ENCODE data around the gene COL9A3. TPM values are rescaled to one million over a fixed set of nuclear protein-coding genes. Genes with fewer than 3 reads are reported as not detected.

The COL9A3 gene
- total and polyA plus RNA-seq, 8 donors = 2.3 to 107 (median 56.2) TPM

GRCh38 chr20:62820208-62820961, 3.5 kb downstream of the COL9A3 start:
- no peak overlapping the region for H3K27ac ChIP-seq
- H3K9me3 ChIP-seq = no peaks in the 10 kb centered on the region
- no peak overlapping the region for H3K4me3 ChIP-seq
- H3K27me3 ChIP-seq = peaks cover 31 to 55% of the 10 kb centered on the region in 2 donors
- DNase-seq (no peak), ATAC-seq (no peak)
- no peaks in the 10 kb centered on the region for H3K36me3 ChIP-seq
- no peak for TF ChIP-seq CTCF (IDR thresholded peaks at IDR 0.05)
- intact Hi-C loops (cut with DNase I) = no loop called here
- peaks cover 30 to 40% of the 10 kb centered on the region in 2 donors for H3K4me1 ChIP-seq

DNA sequence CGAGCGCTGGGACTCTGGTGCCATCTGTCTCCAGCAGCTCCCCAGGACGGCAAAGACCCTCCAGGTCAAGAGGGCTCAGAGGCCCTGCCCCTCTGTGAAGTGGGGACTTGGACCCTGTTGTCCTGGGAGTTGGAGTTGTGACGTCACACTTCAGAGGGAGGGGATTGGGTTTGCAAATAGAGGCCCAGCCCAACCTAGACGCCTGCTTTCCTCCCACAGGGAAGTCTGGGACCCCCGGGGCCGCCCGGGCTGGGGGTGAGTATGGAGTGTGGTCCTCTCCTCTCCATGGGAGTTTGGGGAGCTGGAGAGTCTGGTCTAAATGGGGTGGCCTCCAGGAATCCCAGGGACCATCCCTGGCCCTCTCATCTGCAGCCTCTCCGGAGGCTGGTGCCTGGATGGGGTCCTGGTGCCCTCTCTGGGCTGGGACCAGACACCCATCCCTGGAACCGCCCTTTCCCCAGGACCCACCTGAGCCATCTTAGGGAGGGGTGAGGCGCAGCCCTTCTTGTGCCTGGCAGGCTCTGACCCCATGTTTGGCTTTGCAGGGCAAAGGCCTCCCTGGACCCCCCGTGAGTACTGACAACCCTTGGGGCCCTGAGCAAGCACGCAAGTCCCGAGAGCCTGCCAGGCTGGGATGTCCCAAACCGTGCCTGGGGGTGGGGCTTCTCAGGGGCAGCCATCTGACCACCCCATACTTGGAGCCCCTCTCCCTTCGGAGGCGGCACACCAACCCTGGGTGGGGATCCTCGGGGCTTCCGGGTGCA, 4.3 kb downstream of the COL9A3 start:
- Histone ChIP-seq H3K4me1 (peaks cover 24 to 32% of the 10 kb centered on the region in 2 donors), H3K27ac (no peak overlapping the region), H3K27me3 (peaks cover 23 to 47% of the 10 kb centered on the region in 2 donors), H3K36me3 (no peaks in the 10 kb centered on the region), H3K9me3 (no peaks in the 10 kb centered on the region), H3K4me3 (no peak overlapping the region)
- ATAC-seq = no peak
- no peak for DNase-seq
- no peak for TF ChIP-seq CTCF (IDR thresholded peaks at IDR 0.05)
- intact Hi-C loops (cut with DNase I) = no loop called here

DNA sequence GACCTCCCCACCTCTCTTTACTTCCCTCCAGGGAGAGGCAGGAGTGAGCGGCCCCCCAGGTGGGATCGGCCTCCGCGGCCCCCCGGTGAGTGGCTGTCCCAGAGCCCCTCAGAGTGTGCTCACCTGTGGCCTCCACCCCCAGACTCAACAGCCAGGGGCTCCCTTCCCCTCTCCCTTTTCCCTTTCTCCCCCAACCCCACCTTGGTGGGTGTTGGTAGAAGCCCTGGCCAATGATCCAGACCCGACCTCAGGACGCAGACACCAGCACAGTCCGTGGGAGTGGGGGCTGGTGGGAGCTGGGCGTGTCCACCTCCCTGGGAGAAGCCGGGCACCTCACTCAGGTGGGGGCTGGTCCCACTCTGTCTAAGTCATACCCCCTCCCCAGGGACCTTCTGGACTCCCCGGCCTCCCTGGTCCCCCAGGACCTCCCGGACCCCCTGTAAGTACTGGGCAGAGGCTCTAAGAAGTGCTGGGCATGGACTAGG, 4.9 kb downstream of the COL9A3 start:
- H3K27ac ChIP-seq = no peak overlapping the region
- intact Hi-C loops (cut with DNase I) = no loop called here
- H3K4me1 ChIP-seq = peaks cover 19 to 26% of the 10 kb centered on the region in 2 donors
- no peak overlapping the region for H3K4me3 ChIP-seq
- no peaks in the 10 kb centered on the region for H3K36me3 ChIP-seq
- TF ChIP-seq CTCF (IDR thresholded peaks at IDR 0.05) = no peak
- H3K27me3 ChIP-seq = peaks cover 17 to 41% of the 10 kb centered on the region in 2 donors
- H3K9me3 ChIP-seq = no peaks in the 10 kb centered on the region
- no peak for DNase-seq
- ATAC-seq = no peak

- ATAC-seq (no peak), DNase-seq (no peak)
- Histone ChIP-seq H3K4me1 (peaks cover 19 to 21% of the 10 kb centered on the region in 2 donors), H3K27me3 (peaks cover 13 to 35% of the 10 kb centered on the region in 2 donors), H3K9me3 (no peaks in the 10 kb centered on the region), H3K4me3 (no peak overlapping the region), H3K27ac (no peak overlapping the region), H3K36me3 (no peaks in the 10 kb centered on the region)
- no peak for TF ChIP-seq CTCF (IDR thresholded peaks at IDR 0.05)
- intact Hi-C loops (cut with DNase I) = no loop called here
Observed at GRCh38 chr20:62822239-62822787, 5.5 kb downstream of the COL9A3 start.
